Muscle of back (tissue), 11 donors: ENCODE results near the gene MBNL1. TPM values are rescaled to one million over a fixed set of nuclear protein-coding genes. Genes with fewer than 3 reads are reported as not detected.
"Not testable (repeated sequence)": the region's sequence is repeated elsewhere in the genome, so short reads cannot be mapped to it uniquely, and the experiment has no call there.

Experiments used
- DNase-seq, 3 donors: peaks; one replicate each; pipeline versions ENCODE4 v3.0.0 to v3.0.0-alpha.2; 2013
- polyA plus RNA-seq, 10 donors: library from polyadenylated mRNA; unstranded; fragments of 120-200 nt; gene quantifications; one replicate each; pipeline ENCODE4 v1.2.1, GENCODE V29; 2013; ENCODE audit not compliant: insufficient read length in 10 of 10

MBNL1 gene
- polyA plus RNA-seq, 10 donors = 48.1 to 68.9 (median 60.9) TPM

GRCh38 chr3:152374262-152374990, 105.7 kb downstream of the MBNL1 start:
- no peak for DNase-seq

DNA sequence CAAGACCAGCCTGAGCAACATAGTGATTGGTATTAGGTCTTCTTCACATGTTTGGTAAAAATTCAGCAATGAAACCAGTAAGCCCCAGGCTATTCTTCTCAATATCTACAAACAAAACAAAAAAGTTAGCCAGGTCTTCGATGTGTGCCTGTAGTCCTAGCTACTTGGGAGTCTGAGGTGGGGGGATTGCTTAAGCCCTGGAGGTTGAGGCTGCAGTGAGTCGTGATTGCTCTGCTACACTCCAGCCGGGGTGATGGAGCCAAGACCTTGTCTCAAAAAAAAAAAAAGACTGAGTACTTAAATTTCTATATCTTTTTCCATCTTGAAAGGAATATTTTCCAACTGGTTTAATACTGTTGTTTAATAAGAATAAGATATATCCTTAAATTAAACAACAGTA, 106.8 kb downstream of the MBNL1 start:
- DNase-seq = no peak

GRCh38 chr3:152376351-152377183, 107.8 kb downstream of the MBNL1 start:
- peak in 2 of 3 donors; percentile 60 to 75 for DNase-seq

DNA sequence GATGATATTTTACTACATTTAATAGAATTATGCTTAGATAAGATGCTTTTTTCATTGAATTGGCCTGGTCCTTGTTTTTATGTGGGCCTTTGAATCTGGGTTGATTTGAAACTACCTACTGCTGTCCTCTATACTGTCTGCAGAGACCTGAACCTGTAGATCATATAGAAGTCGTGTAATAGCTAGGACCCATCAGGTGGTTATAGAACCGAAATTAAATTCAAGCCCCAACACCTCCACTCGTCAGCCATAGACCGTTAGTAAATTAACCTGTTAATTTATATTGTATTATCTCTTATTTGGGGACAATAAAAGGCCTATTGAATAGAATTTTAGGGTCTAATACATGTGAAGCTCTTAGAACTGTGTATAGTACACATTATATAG, 108.4 kb downstream of the MBNL1 start:
- no peak for DNase-seq

- no peak for DNase-seq
These were observed 110.8 kb downstream of the MBNL1 start for GRCh38 chr3:152379415-152380042.

- DNase-seq = no peak
These were observed 111.3 kb downstream of the MBNL1 start for GRCh38 chr3:152380043-152380442.

DNA sequence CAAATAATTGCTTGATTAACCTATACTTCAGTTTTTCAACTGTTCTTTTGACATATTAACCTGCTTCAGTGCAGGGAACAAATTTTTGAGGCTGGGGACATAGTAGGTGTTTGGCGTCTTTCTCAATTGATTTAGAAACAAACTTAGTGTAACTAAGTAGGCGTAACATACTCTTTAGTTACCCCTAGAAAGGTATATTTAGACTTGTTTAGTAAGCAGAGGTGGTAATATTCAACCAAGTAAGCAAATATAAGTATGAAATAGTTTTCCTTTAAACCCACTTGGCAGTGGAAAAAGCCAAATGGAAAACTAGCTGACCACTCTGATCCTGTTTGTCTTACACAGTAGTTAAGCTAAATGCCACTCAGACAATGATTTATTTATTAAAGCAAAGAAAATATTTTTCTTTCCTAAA, 113.2 kb downstream of the MBNL1 start:
- DNase-seq = no peak

DNA sequence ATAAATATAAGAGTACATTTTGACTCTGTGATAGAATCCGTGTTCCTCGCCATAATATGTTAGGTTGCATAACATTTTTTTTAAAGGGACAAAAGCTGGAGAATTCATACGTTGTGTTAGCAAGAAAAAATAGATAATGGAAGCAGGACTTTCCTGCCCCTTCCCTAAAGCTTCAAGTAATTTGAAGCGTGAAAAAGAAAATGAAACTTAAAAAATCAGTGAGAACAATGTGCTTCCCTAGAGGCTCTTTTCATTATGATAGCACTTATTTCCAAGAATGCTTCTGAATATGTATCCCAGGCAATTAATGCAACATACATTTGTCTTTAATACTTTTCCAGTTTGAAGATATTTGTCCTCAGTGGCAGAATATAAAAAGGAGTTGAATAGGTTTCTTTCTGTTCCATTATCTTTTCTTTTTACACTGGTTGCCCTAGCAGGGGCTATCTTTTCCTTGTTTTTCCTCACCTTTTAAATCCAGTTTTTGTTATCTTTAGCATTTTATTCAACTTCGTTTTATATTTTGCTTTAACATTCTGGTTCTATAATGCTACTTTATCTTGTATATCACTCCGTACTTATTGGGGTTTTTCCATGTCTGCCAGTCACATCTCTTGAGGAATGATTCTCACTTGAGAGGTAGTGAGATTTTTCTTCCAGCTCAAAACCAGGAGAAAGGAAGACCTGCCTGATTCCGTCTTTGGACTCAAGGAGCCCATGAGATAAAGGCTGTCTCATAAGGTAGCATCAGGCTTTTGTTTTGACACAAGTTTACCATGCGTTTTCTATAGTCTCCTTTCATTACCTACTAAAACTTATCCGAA, 113.8 kb downstream of the MBNL1 start:
- DNase-seq = no peak

- DNase-seq = no peak
These were observed 114.4 kb downstream of the MBNL1 start for GRCh38 chr3:152383136-152383606.

- DNase-seq = no peak
These were observed 115.7 kb downstream of the MBNL1 start for GRCh38 chr3:152384412-152384811.

DNA sequence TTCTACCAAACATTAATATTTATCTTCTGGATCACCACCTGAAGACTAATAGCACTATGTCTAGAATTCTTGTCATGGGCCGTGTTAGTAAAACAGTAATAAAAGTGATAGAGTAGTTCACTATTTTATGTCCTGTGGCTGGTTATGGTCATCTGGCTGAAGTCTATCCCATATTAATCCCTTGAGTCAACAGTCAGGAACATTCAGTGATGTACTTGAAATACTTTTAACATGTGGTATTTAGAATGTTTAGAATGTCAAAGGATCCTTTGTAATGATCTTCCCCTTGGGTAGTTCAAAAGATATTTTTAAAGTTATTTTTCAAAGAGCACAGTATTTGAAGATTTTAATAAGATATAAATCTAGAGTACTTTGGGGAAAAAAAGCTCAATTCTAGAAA, 117.0 kb downstream of the MBNL1 start:
- no peak for DNase-seq

DNA sequence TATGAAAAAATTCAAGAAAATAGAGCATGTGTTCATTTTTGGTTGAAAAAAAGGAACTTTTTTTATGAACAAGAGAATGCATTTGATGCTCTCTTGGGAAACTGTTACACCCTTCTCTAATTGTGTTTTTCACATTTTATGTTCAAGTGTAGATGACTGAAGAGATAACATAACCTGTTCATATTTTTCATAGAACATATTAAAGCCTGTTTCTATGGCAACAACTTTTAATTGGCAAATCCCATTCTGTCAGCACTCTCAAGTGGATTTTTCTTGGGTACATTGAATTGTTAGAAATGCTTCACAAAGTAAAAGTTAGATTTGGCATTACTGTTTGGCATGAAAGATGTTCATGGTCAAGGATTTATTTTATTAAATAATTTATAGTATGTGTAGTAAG, 117.5 kb downstream of the MBNL1 start:
- no peak for DNase-seq

GRCh38 chr3:152388631-152389030, 119.9 kb downstream of the MBNL1 start:
- no peak for DNase-seq

DNA sequence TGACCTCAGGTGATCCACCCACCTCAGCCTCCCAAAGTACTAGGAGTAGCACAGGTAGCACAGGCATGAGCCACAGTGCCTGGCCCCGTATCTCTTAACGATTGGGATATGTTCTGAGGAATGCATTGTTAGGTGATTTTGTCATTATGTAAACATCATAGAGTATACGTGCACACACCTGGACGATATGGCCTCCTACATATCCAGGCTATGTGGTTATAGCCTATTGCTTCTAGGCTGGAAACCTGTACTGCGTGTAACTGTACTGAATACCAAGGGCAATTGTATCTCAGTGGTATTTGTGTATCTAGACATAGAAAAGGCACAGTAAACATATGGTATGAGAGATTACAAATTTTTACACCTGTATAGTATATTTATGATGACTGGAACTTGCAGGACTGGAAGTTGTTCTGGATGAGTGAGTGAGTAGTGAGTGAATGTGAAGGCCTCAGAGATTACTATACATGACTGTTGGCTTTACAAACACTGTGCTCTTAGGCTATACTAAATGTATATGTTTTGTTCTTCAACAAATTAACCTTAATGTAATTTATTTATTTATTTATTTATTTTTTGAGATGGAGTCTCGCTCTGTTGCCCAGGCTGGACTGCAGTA, 120.7 kb downstream of the MBNL1 start:
- DNase-seq = no peak

DNA sequence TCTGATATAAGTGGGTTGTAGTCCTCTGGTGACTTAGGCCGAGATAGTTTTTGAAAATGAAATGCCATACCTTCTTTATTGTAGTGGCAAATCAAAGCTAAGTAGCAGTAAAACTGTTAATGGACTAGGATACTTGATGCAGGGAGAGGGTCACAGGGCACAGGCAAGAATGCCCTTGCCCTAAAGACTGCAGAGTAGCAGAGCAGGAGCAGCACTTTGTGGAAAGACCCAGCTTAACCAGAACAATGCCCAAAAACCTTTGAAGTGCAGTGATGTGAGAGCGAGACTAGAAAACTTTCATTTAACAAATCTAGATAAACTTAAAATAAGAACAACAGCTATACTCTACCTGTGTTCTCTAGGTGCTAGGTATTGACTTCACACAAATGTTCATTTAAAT, 121.9 kb downstream of the MBNL1 start:
- no peak for DNase-seq

GRCh38 chr3:152391671-152392070, 122.9 kb downstream of the MBNL1 start:
- peak in 1 of 3 donors; percentile 13 for DNase-seq

GRCh38 chr3:152392272-152392880, 123.6 kb downstream of the MBNL1 start:
- peak in 1 of 3 donors; percentile 14 for DNase-seq

- no peak for DNase-seq
These were observed 125.5 kb downstream of the MBNL1 start for GRCh38 chr3:152394246-152394645.

DNA sequence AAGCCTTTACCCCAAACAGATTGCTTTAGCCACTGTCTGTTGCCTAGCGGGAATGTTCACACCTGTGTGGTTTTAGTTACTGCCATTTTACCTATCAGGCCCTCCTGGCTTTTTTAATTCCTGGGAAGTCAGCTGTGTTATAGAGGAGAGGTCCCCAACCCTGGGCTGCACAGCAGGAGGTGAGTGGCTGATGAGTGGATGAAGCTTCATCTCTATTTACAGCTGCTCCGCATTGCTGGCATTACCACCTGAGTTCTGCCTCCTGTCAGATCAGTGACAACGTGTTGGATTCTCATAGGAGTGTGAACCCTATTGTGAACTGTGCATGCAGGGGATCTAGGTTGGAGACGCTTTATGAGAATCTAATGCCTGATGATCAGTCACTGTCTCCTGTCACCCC, 127.0 kb downstream of the MBNL1 start:
- no peak for DNase-seq

DNA sequence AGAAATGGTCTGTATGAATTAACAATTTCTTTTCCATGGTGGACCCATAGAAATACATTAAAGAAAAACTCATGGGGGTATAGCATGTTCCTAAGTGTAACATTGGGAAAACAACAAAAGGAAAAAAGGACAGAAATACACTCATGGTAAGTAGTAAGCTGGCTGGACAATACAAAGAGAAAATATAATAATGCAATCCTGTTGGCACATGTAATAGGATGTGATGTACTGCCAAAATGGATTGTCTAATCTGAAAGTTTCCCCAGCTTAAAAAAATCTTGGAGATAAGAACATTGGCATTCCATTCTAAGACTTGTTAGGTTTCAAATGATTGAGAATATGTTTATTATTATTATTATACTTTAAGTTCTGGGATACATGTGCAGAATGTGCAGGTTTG, 128.1 kb downstream of the MBNL1 start:
- DNase-seq = no peak

DNA sequence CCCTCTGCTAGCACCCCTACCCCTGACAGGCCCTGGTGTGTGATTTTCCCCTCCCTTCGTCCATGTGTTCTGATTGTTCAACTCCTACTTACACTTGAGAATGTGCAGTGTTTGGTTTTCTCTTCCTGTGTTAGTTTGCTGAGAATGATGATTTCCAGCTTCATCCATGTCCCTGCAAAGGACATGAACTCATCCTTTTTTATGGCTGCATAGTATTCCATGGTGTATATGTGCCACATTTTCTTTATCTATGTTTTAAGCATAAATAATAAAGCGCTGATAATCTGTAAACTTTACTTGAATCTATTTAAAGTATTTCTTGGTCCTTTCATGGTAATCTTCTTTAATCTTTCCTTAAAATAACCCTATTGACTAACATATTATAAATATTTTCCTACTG, 128.6 kb downstream of the MBNL1 start:
- DNase-seq = not testable (repeated sequence)
